Activated CD4-positive, CD25-positive, alpha-beta regulatory T cell treated with anti-CD3 and anti-CD28 coated beads, Interleukin-2, amount 50 U/mL, for 72 hours (primary cell): ENCODE results near the gene CBX3.
"Not testable (repeated sequence)": the region's sequence is repeated elsewhere in the genome, so short reads cannot be mapped to it uniquely, and the experiment has no call there.

Source experiments
- DNase-seq: peaks from one replicate; pipeline ENCODE4 v3.0.0; 2021

Gene CBX3

DNA sequence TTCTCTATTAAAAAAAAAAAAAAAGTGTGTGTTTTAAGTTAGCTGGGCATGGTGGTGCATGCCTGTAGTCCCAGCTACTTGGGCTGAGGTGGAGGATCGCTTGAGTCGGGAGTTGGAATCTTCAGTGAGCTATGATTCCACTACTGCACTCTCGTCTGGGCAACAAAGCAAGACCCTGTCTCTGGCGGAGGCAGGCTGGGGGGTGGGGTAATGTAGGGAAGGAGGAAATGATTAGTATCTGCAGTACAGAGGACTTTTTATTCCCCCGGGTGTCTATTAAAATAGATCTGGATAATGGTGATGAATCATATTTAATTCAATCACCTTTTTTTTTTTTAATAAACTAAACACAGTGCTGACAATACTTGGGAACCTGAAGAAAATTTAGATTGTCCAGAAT is 6.5 kb downstream of the CBX3 start:
- no peak for DNase-seq

DNA sequence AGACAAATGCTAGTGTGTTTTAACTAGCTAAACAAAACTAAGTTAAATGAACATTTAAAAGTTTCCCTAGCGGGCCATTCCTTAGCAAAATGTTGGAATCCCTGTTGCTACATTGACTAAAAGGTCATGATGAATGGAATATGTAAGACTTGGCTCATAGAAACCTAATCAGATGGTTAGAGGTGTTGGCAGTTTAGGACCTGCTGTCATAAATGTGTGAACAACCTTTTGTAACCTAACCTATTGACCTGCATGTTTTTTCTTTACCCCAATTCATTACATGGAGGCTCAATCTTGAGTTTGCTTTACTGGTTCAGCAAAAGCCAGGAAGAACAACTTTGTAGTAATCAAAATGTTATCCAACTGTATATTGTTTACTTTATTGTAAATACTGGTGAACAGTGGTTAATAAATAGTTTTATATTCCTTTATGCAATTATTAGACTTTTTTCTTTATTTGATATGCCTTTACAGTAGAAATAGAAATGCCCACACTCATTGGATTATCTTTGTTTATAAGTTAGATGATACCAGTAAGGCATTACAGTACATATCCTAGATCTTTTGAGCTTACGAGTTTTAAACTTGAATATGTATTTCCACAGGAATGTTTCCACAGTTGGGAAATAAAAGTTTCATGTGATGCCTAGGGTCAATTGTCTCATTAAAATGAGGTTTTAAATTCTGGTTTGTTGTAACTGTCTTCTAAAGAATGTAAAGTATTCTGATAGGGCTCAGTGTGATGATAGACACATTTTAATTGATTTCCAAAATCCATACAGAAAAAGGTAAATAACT is 11.6 kb downstream of the CBX3 start:
- no peak for DNase-seq

DNA sequence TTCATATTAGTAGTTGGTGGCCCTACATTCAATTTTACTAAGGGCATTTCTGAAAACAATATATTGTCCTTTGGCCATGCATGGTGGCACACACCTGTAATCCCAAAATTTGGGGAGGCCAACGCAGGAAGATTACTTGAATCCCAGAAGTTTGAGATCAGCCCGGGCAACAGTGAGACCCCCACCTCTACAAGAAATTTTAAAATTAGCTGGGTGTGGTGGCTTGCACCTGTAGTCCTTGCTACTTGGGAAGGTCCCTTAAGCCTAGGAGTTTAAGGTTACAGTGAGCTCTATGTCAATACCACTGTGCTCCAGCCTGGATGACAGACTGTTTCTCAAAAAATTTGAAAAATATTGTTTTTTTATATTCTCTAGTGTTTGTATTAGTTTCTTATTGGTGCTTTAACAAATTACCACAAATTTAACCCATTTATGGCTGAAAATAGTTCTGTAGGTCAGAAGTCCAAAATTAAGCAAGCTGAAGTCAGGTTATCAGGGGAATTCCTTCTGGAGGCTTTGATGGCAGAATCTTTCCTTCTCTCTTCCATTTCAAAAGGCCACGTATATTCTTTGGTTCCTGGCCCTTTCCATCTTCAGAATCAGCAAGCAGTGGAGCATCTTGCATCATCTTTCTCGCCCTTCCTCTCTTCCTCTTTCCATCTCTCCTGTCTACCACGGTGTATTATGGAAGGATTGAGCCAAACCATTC is 12.4 kb downstream of the CBX3 start:
- DNase-seq = no peak

DNA sequence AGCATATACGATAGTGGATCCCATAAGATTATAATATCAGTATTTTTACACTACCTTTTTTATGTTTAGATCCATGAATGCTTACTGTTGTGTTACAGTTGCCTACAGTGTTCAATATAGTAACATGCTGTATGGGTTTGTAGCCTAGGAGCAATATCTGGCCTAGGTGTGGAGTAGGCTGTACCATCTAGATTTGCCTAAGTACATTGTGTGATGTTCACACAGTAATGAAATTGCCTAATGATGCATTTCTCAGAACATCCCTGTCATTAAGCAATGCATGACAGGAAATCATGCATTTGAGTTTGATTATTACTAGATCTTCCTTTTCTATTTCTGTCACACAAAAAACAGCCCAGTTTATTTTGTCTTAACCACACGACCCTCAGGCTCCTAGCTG is 14.5 kb downstream of the CBX3 start:
- DNase-seq = no peak

DNA sequence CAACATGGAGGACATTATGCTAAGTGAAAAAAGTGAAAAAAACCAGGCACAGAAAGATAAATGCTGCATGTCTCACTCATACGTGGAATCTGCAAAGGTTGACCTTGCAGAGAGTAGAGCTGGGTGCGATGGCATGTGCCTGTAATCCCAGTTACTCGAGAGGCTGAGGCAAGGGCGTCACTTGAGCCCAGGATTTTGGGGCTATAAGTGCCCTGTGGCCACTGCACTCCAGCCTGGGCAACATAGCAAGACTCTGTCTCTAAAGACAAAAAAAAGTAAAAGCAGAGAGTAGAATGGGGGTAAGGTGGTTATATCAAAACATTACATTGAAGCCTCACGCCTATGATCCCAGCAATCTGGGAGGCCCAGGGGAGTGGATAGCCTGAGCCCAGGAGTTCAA is 22.8 kb downstream of the CBX3 start:
- DNase-seq = no peak

DNA sequence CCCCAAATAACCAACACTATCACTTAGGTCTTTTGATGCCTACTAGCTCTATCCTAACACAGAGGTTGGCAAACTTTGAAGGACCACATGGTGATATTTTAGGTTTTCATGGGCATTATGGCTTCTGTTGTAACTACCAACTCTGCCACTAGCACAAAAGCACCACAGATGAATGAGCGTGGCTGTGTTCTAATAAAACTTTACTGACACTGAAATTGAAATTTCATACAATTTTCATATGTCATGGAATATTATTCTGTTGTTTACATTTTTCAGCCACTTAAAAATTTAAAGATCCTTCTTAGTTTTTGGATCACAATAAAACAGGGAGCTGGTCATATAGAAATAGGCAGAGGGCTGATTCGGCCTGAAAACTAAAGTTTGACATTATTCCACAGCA is 26.4 kb downstream of the CBX3 start:
- DNase-seq = no peak

DNA sequence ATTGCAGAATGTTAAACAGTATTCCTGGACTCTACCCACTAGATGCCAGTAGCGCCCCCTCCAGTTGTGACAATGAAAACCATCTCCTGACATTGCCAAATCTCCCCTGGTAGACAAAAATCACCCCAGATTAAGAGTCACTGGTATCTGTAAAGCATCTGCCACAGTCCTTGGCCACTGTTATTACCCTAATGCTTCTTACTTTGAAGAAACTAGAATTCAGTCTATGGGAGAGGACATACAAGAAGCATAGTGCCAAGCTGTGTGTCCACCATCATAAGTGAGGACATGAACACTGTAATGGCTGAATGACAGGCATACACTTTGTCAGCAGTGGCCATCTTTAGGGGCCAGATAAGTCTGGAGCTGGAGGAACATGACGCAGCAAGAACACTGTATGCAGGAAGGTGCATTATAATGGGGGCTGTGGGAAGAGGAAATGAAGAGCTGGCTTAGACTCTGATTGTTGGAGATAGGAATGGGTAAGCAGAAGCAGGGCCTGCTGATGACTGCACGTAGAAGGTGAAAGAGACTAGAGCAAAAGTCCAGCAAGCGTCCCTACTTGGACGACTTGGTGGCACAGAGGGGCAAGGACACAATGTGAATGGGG is 32.5 kb downstream of the CBX3 start:
- DNase-seq = no peak

DNA sequence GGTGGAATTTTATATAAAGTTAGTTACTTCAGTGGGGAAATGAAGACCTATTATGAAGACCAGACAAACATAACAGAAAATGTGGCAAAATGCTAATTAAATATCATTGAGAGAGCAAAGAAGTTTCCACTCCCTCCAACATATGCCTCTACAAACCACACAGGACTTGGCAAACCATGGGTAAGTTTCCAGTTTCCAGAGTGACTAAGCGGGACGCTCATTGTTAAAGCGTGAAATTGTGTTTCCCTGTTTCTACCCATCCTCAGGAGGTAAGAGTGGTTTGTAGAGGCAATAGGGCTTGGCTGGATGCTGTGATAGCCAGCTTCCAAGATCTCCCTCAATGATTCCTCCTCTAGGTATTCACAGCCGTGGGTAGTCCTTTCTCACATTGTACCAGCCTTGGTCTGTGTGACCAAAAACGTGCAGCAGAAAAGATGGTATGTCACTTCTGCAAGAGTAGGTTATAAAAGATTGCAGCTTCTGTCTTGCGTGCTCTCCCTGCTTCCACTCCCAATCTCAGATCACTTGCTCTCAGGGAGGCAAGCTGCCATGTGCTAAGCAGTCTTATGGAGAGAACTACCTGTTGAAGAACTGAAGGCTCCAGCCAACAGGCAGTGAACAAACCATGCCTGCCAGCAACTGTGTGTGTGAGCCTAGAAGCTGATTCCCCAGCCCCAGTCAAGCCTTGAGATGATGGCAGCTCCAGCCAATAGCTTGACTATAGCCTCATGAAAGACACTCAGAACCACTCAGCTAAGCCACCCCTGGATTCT is 35.7 kb downstream of the CBX3 start:
- no peak for DNase-seq

DNA sequence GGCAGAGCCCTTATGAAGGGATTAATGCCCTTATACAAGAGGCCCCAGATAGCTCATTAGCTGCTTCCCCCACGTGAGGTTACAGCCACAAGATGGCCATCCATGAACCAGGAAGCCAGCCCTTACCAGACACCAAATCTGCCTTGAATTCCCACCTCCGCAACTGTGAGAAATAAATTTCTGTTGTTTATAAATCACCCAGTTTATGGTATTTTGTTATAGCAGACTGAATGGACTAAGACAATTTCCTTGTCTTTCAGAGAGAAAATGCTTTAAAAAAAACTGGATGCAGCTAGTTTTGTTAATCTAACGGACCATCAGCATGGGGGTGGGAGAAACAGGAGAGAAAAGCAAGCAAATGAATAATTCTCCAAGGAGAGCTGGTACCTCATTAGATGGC is 36.5 kb downstream of the CBX3 start:
- no peak for DNase-seq

DNA sequence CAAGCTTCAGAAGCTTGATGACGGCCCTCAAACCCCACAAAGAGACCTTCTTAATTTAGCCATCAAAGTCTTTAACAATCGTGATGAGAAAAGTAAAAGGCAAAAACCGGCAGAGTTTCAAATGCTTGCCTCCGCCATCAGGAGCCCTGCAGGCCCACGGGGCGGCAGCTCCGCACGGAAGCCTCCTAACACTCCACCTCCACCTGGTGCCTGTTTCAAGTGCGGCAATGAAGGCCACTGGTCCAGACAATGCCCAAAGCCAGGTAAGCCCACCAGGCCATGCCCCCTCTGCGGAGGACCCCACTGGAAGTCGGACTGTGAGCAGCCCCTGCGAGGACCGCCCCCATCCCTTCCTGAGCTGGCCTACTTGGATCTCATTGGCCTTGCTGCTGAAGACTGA is 43.6 kb downstream of the CBX3 start:
- no peak for DNase-seq

DNA sequence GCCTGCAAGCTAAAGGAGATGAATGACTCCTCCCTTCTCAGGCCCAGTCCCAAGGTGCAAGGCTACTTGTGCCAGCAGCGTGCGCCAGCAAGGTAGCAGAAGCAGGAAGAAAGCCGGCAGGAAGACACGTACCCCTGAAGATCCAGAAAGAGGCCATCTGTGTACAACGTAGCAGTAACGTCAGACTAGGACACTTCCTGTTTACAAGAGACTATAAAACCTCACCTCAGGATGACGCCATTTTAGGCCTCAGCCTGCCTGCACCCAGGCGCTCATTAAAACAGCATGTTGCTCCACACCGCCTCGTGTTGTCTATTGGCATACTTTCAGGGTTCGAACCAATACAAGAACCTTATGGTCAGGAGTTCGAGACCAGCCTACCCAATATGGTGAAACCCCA is 48.7 kb downstream of the CBX3 start:
- no peak for DNase-seq

DNA sequence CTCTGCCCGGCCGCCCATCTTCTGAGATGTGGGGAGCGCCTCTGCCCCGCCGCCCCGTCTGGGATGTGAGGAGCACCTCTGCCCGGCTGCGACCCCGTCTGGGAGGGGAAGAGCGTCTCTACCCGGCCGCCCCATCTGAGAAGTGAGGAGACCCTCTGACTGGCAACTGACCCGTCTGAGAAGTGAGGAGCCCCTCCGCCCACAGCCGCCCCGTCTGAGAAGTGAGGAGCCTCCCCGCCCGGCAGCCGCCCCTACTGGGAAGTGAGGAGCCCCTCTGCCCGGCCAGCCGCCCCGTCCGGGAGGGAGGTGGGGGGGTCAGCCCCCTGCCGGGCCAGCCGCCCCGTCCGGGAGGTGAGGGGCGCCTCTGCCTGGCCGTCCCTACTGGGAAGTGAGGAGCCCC is 60.3 kb downstream of the CBX3 start:
- DNase-seq = not testable (repeated sequence)
